Ishikawa (cell line): ENCODE measurements around the gene IREB2.

Source experiments
- CEBPB ChIP-seq: IDR thresholded peaks from 2 replicates; pipeline ENCODE4 v1.6.1; 2012
- CREB1 ChIP-seq: IDR thresholded peaks from 2 replicates; pipeline ENCODE4 v1.6.1; 2012; ENCODE audit warnings: low read depth
- EGR1 ChIP-seq: IDR thresholded peaks from 2 replicates; pipeline ENCODE4 v1.6.1; 2012
- EP300 ChIP-seq: IDR thresholded peaks from 2 replicates; pipeline ENCODE4 v1.6.1; 2012; ENCODE audit warnings: borderline replicate concordance
- FOXM1 ChIP-seq: IDR thresholded peaks from 2 replicates; pipeline ENCODE4 v1.6.1; 2012; ENCODE audit warnings: low read depth, borderline replicate concordance
- MAX ChIP-seq: IDR thresholded peaks from 2 replicates; pipeline ENCODE4 v1.6.1; 2012
- NFIC ChIP-seq: IDR thresholded peaks from 2 replicates; pipeline ENCODE4 v1.6.1; 2012
- RAD21 ChIP-seq: IDR thresholded peaks from 2 replicates; pipeline ENCODE4 v1.6.1; 2012; ENCODE audit warnings: low read depth
- REST ChIP-seq: IDR thresholded peaks from 2 replicates; pipeline ENCODE4 v1.6.1; 2012; ENCODE audit warnings: low read depth, mild to moderate bottlenecking
- TAF1 ChIP-seq: IDR thresholded peaks from 2 replicates; pipeline ENCODE4 v1.6.1; 2012; ENCODE audit warnings: low read depth, mild to moderate bottlenecking
- TCF12 ChIP-seq: IDR thresholded peaks from 2 replicates; pipeline ENCODE4 v1.6.1; 2012; ENCODE audit warnings: low read depth
- TEAD4 ChIP-seq: IDR thresholded peaks from 2 replicates; pipeline ENCODE4 v1.6.1; 2012
- USF1 ChIP-seq: IDR thresholded peaks from 2 replicates; pipeline ENCODE4 v1.6.1; 2012
- YY1 ChIP-seq: IDR thresholded peaks from 2 replicates; pipeline ENCODE4 v1.6.1; 2012; ENCODE audit warnings: low read depth
- ZBTB7A ChIP-seq: IDR thresholded peaks from 2 replicates; pipeline ENCODE4 v1.6.1; 2012; ENCODE audit warnings: low read depth

The IREB2 gene

GRCh38 chr15:78455749-78456148, 17.7 kb downstream of the IREB2 start:
- no peak for TF ChIP-seq ZBTB7A
- TF ChIP-seq RAD21 = no peak
- TF ChIP-seq TCF12 = no peak
- TF ChIP-seq MAX = no peak
- no peak for TF ChIP-seq TAF1
- TF ChIP-seq TEAD4 = no peak
- no peak for TF ChIP-seq USF1
- no peak for TF ChIP-seq REST
- TF ChIP-seq NFIC = no peak
- TF ChIP-seq EP300 = no peak
- TF ChIP-seq CREB1 = no peak
- no peak for TF ChIP-seq EGR1
- TF ChIP-seq YY1 = no peak

GRCh38 chr15:78456426-78456825, 18.4 kb downstream of the IREB2 start:
- TF ChIP-seq TAF1 = no peak
- no peak for TF ChIP-seq FOXM1
- TF ChIP-seq USF1 = no peak
- TF ChIP-seq CREB1 = no peak
- TF ChIP-seq REST = no peak
- no peak for TF ChIP-seq RAD21
- TF ChIP-seq YY1 = no peak
- TF ChIP-seq NFIC = no peak
- TF ChIP-seq CEBPB = no peak

GRCh38 chr15:78457101-78457500, 19.1 kb downstream of the IREB2 start:
- TF ChIP-seq REST (no peak), TEAD4 (no peak), EGR1 (no peak), EP300 (no peak)

- no peak for TF ChIP-seq EGR1
- no peak for TF ChIP-seq TAF1
- TF ChIP-seq NFIC = no peak
- no peak for TF ChIP-seq CEBPB
- TF ChIP-seq CREB1 = no peak
- TF ChIP-seq USF1 = no peak
- TF ChIP-seq REST = no peak
- no peak for TF ChIP-seq ZBTB7A
- TF ChIP-seq MAX = no peak
- TF ChIP-seq TCF12 = no peak
- TF ChIP-seq FOXM1 = no peak
- TF ChIP-seq TEAD4 = no peak
- no peak for TF ChIP-seq RAD21
- TF ChIP-seq YY1 = no peak
Observed at GRCh38 chr15:78460737-78461136, 22.7 kb downstream of the IREB2 start.
